OCI-LY7 (cell line): ENCODE measurements around the gene HTT.

Experiments
- EZH2phosphoT487 ChIP-seq: fragments of 200-600 bp; sonication (generic); IDR thresholded peaks from 2 replicates; pipeline ENCODE4 v1.6.1; 2018; ENCODE audit warnings: low read depth, borderline replicate concordance, mild to moderate bottlenecking, mixed run types, antibody characterized with exemption, low read length, moderate library complexity, mixed read lengths
- TF ChIP-seq, protein P1 (sequence below): fragments of 200-600 bp; sonication (generic); conservative IDR thresholded peaks from 2 replicates; pipeline ENCODE4 v1.5.1; 2014; ENCODE audit warnings: mild to moderate bottlenecking, antibody characterized with exemption, low read length, moderate library complexity, mixed read lengths

DNA sequence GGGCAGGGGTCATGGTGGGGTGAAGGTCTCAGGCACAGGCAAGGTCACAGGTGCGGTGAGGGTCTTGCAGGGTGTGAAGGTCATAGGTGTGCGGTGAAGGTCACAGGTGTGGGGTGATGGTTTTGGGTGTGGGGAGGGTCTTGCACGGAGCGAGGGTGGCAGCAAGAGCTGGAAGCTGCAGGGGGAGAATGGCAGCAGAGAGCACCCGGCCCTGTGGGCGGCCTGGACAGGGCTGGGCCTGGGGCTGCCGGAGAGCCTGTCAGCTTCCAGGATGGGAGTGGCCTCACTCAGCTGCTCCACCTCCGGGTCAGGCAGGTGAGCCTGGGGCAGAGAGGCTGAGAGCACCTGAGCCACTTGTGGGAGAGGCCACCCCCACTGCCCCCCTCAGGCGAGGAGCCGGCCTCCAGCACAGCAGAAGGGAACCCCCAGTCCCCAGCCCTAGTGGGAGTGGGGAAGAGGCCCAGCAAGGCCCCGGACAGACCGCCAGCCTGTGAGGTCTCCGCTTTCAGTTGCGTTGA, 176.0 kb downstream of the HTT start:
- TF ChIP-seq, protein P1, sequence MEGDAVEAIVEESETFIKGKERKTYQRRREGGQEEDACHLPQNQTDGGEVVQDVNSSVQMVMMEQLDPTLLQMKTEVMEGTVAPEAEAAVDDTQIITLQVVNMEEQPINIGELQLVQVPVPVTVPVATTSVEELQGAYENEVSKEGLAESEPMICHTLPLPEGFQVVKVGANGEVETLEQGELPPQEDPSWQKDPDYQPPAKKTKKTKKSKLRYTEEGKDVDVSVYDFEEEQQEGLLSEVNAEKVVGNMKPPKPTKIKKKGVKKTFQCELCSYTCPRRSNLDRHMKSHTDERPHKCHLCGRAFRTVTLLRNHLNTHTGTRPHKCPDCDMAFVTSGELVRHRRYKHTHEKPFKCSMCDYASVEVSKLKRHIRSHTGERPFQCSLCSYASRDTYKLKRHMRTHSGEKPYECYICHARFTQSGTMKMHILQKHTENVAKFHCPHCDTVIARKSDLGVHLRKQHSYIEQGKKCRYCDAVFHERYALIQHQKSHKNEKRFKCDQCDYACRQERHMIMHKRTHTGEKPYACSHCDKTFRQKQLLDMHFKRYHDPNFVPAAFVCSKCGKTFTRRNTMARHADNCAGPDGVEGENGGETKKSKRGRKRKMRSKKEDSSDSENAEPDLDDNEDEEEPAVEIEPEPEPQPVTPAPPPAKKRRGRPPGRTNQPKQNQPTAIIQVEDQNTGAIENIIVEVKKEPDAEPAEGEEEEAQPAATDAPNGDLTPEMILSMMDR: no peak
- TF ChIP-seq EZH2phosphoT487: no peak
